SK-N-MC (cell line): ENCODE data around the gene SMIM23.

Source experiments
- DNase-seq: peaks from one replicate; pipeline ENCODE4 v3.0.0-alpha.2; 2011; ENCODE audit warnings: low read depth, low spot score
- H3K27ac ChIP-seq: fragments of 200-600 bp; sonication (generic); 2 replicates; pipeline ENCODE4 v1.5.1; 2016; ENCODE audit warnings: mixed run types
- H3K36me3 ChIP-seq: fragments of 200-600 bp; sonication (generic); 2 replicates; pipeline ENCODE4 v1.6.1; 2017; ENCODE audit warnings: antibody characterized with exemption, low read length, mixed read lengths; ENCODE audit not compliant: insufficient read depth
- H3K4me3 ChIP-seq: fragments of 200-600 bp; sonication (generic); 2 replicates; pipeline ENCODE4 v1.5.1; 2016
- H3K9ac ChIP-seq: fragments of 200-600 bp; sonication (generic); 2 replicates; pipeline ENCODE4 v1.8.0; 2017; ENCODE audit warnings: mixed run types, mixed read lengths; ENCODE audit not compliant: insufficient read length
- H3K9me3 ChIP-seq: fragments of 200-600 bp; sonication (generic); 2 replicates; pipeline ENCODE4 v1.6.1; 2017; ENCODE audit warnings: low read depth, mild to moderate bottlenecking, antibody characterized with exemption, low read length, moderate library complexity, mixed read lengths
- EZH2 ChIP-seq: fragments of 200-600 bp; sonication (generic); IDR thresholded peaks from one replicate; pipeline ENCODE4 v1.6.1; 2017; ENCODE audit warnings: antibody characterized with exemption
- FOXP2 ChIP-seq: optimal IDR thresholded peaks from 2 replicates; pipeline ENCODE3; 2011; ENCODE audit warnings: mild to moderate bottlenecking, moderate library complexity; ENCODE audit not compliant: insufficient read depth; ENCODE audit errors: extremely low read length, control extremely low read depth
- POLR2AphosphoS5 ChIP-seq: IDR thresholded peaks from 2 replicates; pipeline ENCODE4 v1.6.1; 2012; ENCODE audit warnings: mild to moderate bottlenecking, low read depth, low read length, borderline replicate concordance

Gene SMIM23

DNA sequence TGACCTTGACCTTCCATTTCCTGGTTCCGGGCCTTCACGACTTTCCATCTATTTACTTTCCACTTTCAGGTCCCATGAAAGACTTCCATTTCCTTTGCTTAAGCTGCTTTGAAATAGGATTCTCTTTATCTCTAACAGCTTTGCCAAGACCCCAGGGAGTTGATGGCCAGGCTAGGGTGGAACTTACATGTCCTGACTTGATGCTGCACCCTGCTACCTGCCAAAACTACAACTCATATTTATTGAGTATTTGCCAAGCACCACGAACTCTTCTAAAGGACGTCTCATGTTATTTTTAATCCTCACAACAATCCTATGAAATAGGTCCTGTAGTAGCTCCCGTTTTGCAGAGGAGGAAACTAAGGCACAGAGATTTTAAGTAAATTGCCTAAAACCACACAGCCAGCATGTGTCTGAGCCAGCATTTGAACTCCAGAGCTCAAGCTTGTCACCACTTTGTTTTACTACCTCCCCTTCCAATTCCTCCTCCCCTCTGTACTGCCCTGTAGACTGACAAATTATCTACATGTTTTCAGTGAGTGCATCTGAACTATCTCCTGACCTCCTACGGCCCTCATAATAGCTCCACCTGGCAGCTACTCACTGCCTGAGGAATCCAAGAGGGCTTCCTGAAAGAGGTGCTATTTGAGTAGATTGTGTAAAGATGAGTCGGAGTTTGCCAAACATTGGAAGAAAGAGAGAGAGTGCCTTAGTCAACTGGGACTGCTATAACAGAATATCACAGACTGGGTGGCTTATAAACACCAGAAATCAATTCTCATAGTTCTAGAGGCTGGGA lies 38.4 kb upstream of the SMIM23 start:
- TF ChIP-seq FOXP2 = no peak
- TF ChIP-seq POLR2AphosphoS5 = no peak
- no peak for TF ChIP-seq EZH2
- DNase-seq = no peak
- Histone ChIP-seq H3K9ac (no peak overlapping the region), H3K9me3 (no peaks in the 10 kb centered on the region), H3K4me3 (no peak overlapping the region), H3K27ac (no peak overlapping the region), H3K36me3 (no peaks in the 10 kb centered on the region)

DNA sequence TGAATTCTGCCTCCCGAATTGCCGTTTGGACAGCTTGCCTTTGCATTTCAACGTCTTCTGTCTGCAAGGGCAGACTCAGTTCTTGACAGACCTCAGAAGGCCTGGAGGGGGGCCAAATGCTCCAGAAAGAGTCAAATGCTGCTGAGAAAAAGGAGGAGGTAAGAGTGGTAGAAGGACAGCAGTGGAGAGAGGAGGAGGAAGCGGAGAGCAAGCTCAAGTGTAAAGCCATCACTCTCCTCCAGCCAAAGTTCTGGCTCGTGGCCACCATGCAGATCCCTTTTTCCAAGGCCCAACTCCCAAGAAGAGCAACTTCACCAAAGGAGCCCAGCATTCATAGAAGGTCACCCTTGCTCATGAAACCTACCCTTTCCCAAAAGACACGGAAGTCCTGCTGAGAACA lies 36.9 kb upstream of the SMIM23 start:
- H3K27ac ChIP-seq = no peak overlapping the region
- H3K4me3 ChIP-seq = no peak overlapping the region
- no peak for TF ChIP-seq FOXP2
- no peak for TF ChIP-seq EZH2
- no peak for TF ChIP-seq POLR2AphosphoS5
- H3K9me3 ChIP-seq = no peaks in the 10 kb centered on the region
- H3K36me3 ChIP-seq = no peaks in the 10 kb centered on the region
- no peak overlapping the region for H3K9ac ChIP-seq
- no peak for DNase-seq

- Histone ChIP-seq H3K27ac (no peak overlapping the region), H3K36me3 (no peaks in the 10 kb centered on the region), H3K4me3 (no peak overlapping the region), H3K9ac (no peak overlapping the region), H3K9me3 (no peaks in the 10 kb centered on the region)
- no peak for TF ChIP-seq POLR2AphosphoS5
- no peak for TF ChIP-seq FOXP2
- TF ChIP-seq EZH2 = no peak
- no peak for DNase-seq
Observed at GRCh38 chr5:171749365-171749764, 36.3 kb upstream of the SMIM23 start.

GRCh38 chr5:171750311-171750788 lies 35.3 kb upstream of the SMIM23 start:
- no peak for DNase-seq

GRCh38 chr5:171755354-171755821 lies 30.2 kb upstream of the SMIM23 start:
- Histone ChIP-seq H3K27ac (no peak overlapping the region), H3K9ac (no peak overlapping the region), H3K9me3 (no peaks in the 10 kb centered on the region), H3K36me3 (no peaks in the 10 kb centered on the region), H3K4me3 (no peak overlapping the region)
- TF ChIP-seq FOXP2 (no peak), POLR2AphosphoS5 (no peak), EZH2 (no peak)
- no peak for DNase-seq

More at GRCh38 chr5:171750311-171750788, 35.3 kb upstream of the SMIM23 start:
- no peak for TF ChIP-seq FOXP2
- no peak for TF ChIP-seq POLR2AphosphoS5
- TF ChIP-seq EZH2 = no peak
- no peak overlapping the region for H3K9ac ChIP-seq
- H3K4me3 ChIP-seq = no peak overlapping the region
- H3K36me3 ChIP-seq = no peaks in the 10 kb centered on the region
- no peaks in the 10 kb centered on the region for H3K9me3 ChIP-seq
- no peak overlapping the region for H3K27ac ChIP-seq

- H3K4me3 ChIP-seq = no peak overlapping the region
- H3K27ac ChIP-seq = no peak overlapping the region
- H3K36me3 ChIP-seq = no peaks in the 10 kb centered on the region
- H3K9ac ChIP-seq = no peak overlapping the region
- TF ChIP-seq POLR2AphosphoS5 (no peak), EZH2 (no peak), FOXP2 (no peak)
- DNase-seq = no peak
- H3K9me3 ChIP-seq = no peaks in the 10 kb centered on the region
Observed at GRCh38 chr5:171757853-171758535, 27.6 kb upstream of the SMIM23 start.

DNA sequence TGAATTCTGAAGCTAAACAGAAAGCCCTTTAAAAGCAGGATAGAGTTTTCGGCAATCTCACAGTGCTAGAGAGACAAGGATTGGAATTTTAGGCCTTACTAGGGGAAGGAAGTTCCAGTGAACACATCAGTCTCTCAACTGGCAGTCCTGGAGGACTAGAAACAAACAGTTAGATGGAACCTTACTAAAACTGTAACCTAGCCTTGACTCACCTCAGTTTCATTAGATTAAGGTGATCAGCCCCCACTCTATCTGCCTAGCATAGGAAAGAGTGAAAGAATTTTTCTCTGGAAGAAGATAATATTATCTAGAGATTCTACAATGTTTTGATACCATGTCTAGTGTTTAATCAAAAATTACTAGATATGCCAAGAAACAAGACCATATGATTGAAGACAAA lies 25.8 kb upstream of the SMIM23 start:
- no peak for TF ChIP-seq EZH2
- no peak for TF ChIP-seq FOXP2
- no peak for TF ChIP-seq POLR2AphosphoS5
- Histone ChIP-seq H3K9ac (no peak overlapping the region), H3K4me3 (no peak overlapping the region), H3K27ac (no peak overlapping the region), H3K9me3 (no peaks in the 10 kb centered on the region), H3K36me3 (no peaks in the 10 kb centered on the region)
- no peak for DNase-seq

GRCh38 chr5:171762021-171762608 lies 23.5 kb upstream of the SMIM23 start:
- DNase-seq = no peak
- Histone ChIP-seq H3K9me3 (peaks cover 2% of the 10 kb centered on the region; the same call in 1 of the 2 replicates), H3K4me3 (no peak overlapping the region), H3K27ac (no peak overlapping the region), H3K36me3 (no peaks in the 10 kb centered on the region), H3K9ac (no peak overlapping the region)
- TF ChIP-seq FOXP2 = no peak
- no peak for TF ChIP-seq EZH2
- no peak for TF ChIP-seq POLR2AphosphoS5
